Heart left ventricle (tissue), 16 donors: ENCODE results near the gene COLEC12. TPM values are rescaled to one million over a fixed set of nuclear protein-coding genes. Genes with fewer than 3 reads are reported as not detected.
"Not testable (repeated sequence)": the region's sequence is repeated elsewhere in the genome, so short reads cannot be mapped to it uniquely, and the experiment has no call there.

ENCODE experiments used
- ATAC-seq, 4 donors: fragments of 200-7000 bp; cut with Tn5 transposase; one replicate each; pipeline ENCODE4 v1.9.1; 2020 to 2022; ENCODE audit warnings: moderate library complexity in 4 of 4, mild to moderate bottlenecking in 3 of 4, moderate number of reproducible peaks in 1 of 4
- DNase-seq, 5 donors: peaks; one replicate each; pipeline ENCODE4 v3.0.0-alpha.2; 2020
- H3K27ac ChIP-seq, 12 donors: fragments of 200-600 bp; sonication (generic) in 4 of 12; one replicate each; pipeline versions ENCODE4 v1.5.0 to v1.8.0; 2016 to 2022; ENCODE audit warnings: mild to moderate bottlenecking in 2 of 12
- H3K27me3 ChIP-seq, 9 donors: fragments of 200-600 bp; sonication (generic) in 2 of 9; one replicate each; pipeline versions ENCODE4 v1.5.1 to v1.8.0; 2016 to 2022; ENCODE audit warnings: mild to moderate bottlenecking in 3 of 9
- H3K36me3 ChIP-seq, 9 donors: fragments of 200-600 bp; sonication (generic) in 2 of 9; one replicate each; pipeline versions ENCODE4 v1.5.0 to v1.8.0; 2018 to 2022; ENCODE audit warnings: mild to moderate bottlenecking in 2 of 9
- H3K4me1 ChIP-seq, 12 donors: fragments of 200-600 bp; sonication (generic) in 4 of 12; one replicate each; pipeline versions ENCODE4 v1.5.0 to v1.8.0; 2016 to 2022; ENCODE audit warnings: mild to moderate bottlenecking in 3 of 12
- H3K4me3 ChIP-seq, 12 donors: fragments of 200-600 bp; sonication (generic) in 4 of 12; one replicate each; pipeline versions ENCODE4 v1.5.0 to v1.8.0; 2017 to 2022; ENCODE audit warnings: mild to moderate bottlenecking in 9 of 12, moderate library complexity in 4 of 12
- H3K9me3 ChIP-seq, 12 donors: fragments of 200-600 bp; sonication (generic) in 4 of 12; one replicate each; pipeline versions ENCODE4 v1.5.0 to v1.8.0; 2016 to 2022; ENCODE audit warnings: mild to moderate bottlenecking in 1 of 12
- POLR2A ChIP-seq, 2 donors: fragments of 450-650 bp; IDR thresholded peaks; one replicate each; pipeline ENCODE4 v1.6.1; 2017; ENCODE audit warnings: antibody characterized with exemption in 2 of 2, mild to moderate bottlenecking in 2 of 2, moderate library complexity in 2 of 2
- WGBS, 4 donors: extraction: QIAGEN DNeasy Blood & Tissue Kit in 2 of 4; methylation state at CpG; one replicate each; pipeline versions ENCODE4 v1.1.5 to v1.1.7; 2013 to 2018; 5-methylcytosine and 5-hydroxymethylcytosine counted together
- intact Hi-C, 10 donors: fragments of 100-400 bp; cut with DNase I; formaldehyde crosslinking; loops; one replicate each; pipeline versions ENCODE4 v1.11.1 to v1.14.2; 2022
- polyA plus RNA-seq, 2 donors: library from polyadenylated mRNA; stranded (reverse); fragments of 200-250 nt; gene quantifications; one replicate each; pipeline ENCODE4 v1.2.3, GENCODE V29; 2013
- total RNA-seq, 9 donors: library from RNA; depleted of rRNA in 2 of 9; stranded (reverse); fragments of >200 nt in 2 of 9; fragmentation: NEBNext Ultra II Directional in 3 of 9; extraction: Animal tissue kit (Norgen Biotek cat#: 25700) in 3 of 9; gene quantifications; one replicate each; pipeline versions ENCODE4 v1.1.0 to v1.2.4, GENCODE V29; 2016 to 2023
- TF ChIP-seq, protein P1 (sequence below), 12 donors: fragments of 200-600 bp; sonication (generic) in 4 of 12; IDR thresholded peaks; one replicate each; pipeline versions ENCODE4 v1.5.0 to v1.8.0; 2018 to 2022; ENCODE audit warnings: antibody characterized with exemption in 12 of 12, mild to moderate bottlenecking in 5 of 12
- donor health status: ischemic (EF 13 %, LVEDD 7.1; RV severe dilation, severe dysfunction).
- donor health status: healthy with polysubstance abuse.
- donor health status: DM: no; HTN: yes; CAD: no.
- donor health status: DM: no; HTN: no; CAD: no.
- donor health status: ischemic (EF 25% LVEDD 6.9; RV normal size, moderate dysfunction).
- donor health status: ischemic (EF 25% LVEDD 5.7; RV mildly dilated, moderate dysfunction).
- donor health status: healthy.
- donor health status: DM: yes; HTN: yes; CAD: no.
- donor health status: ischemic (EF 35%, LVEDD 5.7; RV mildly dilated, moderate dysfunction).
- donor health status: nonischemic (EF 11% LVEDD 7.7; RV severe dilation, severe dysfunction).
- donor health status: DM: yes; HTN: yes; CAD: no.
- donor health status: PGD.
- donor health status: ischemic (EF 29% LVEDD 5.4; RV normal size, mild dysfunction).
- donor health status: nonischemic (EF 23%, LVEDD 6.1; RV moderate dilation, normal function).

Gene COLEC12
- total and polyA plus RNA-seq, 11 donors, result 2.2 to 35.9 (median 7.9) TPM

DNA sequence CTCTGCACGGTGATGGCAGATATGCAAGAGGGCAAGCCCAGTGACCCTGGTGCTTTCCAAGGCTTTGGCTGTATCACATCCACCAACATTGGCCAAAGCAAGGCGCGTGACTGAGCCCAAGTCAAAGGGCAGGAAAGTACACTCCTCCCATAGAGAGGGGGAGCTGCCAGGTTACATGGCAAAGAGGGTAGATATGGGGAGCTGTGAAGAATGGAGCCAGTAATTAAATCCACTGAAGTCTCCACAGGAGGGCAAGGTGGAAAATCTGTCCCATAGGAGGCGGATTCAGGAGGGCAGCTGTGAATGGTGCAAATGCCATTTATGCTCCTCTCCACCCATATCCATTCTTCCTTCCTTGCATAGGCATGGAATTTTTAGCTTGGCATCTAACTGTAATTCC, 188.1 kb downstream of the COLEC12 start:
- Histone ChIP-seq H3K36me3 (no peaks in the 10 kb centered on the region), H3K4me1 (no peaks in the 10 kb centered on the region), H3K27me3 (peaks cover 0 to 9% (median 0%) of the 10 kb centered on the region in 9 donors), H3K9me3 (no peaks in the 10 kb centered on the region), H3K27ac (no peak overlapping the region), H3K4me3 (no peak overlapping the region)
- 65 to 95% (median 84%) methylated on average over 3 to 4 of the region's 4 CpGs for WGBS, 4 donors
- ATAC-seq, result no peak
- intact Hi-C loops, result no loop called here
- no peak for DNase-seq
- TF ChIP-seq, protein P1, sequence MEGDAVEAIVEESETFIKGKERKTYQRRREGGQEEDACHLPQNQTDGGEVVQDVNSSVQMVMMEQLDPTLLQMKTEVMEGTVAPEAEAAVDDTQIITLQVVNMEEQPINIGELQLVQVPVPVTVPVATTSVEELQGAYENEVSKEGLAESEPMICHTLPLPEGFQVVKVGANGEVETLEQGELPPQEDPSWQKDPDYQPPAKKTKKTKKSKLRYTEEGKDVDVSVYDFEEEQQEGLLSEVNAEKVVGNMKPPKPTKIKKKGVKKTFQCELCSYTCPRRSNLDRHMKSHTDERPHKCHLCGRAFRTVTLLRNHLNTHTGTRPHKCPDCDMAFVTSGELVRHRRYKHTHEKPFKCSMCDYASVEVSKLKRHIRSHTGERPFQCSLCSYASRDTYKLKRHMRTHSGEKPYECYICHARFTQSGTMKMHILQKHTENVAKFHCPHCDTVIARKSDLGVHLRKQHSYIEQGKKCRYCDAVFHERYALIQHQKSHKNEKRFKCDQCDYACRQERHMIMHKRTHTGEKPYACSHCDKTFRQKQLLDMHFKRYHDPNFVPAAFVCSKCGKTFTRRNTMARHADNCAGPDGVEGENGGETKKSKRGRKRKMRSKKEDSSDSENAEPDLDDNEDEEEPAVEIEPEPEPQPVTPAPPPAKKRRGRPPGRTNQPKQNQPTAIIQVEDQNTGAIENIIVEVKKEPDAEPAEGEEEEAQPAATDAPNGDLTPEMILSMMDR (IDR thresholded peaks at IDR 0.05), result no peak
- no peak for TF ChIP-seq POLR2A (IDR thresholded peaks at IDR 0.05)

DNA sequence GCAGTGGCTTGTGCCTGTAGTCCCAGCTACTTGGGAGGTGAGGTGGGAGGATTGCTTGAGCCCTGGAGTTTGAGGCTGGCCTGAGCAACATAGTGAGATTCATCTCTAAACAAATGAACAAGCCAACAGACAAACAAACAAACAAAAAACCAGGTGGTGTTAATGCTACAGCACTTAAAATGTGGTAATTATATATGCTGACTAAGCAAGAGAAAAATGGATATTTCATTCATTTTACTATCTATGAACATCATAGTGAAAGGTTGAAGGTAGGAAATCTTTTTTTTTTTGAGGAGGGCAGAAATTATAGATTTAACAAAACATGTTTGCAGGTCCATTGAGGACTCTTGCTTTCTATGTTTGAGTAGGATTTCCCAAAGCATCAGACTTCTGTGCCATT, 190.5 kb downstream of the COLEC12 start:
- no peak for ATAC-seq
- no peak for DNase-seq
- TF ChIP-seq, protein P1 (IDR thresholded peaks at IDR 0.05), result no peak
- TF ChIP-seq POLR2A (IDR thresholded peaks at IDR 0.05), result no peak
- H3K27me3 ChIP-seq, result peaks cover 0 to 13% (median 0%) of the 10 kb centered on the region in 9 donors
- H3K27ac ChIP-seq, result no peak overlapping the region
- intact Hi-C loops, result no loop called here
- H3K36me3 ChIP-seq, result no peaks in the 10 kb centered on the region
- H3K9me3 ChIP-seq, result no peaks in the 10 kb centered on the region
- H3K4me1 ChIP-seq, result no peaks in the 10 kb centered on the region
- no peak overlapping the region for H3K4me3 ChIP-seq

DNA sequence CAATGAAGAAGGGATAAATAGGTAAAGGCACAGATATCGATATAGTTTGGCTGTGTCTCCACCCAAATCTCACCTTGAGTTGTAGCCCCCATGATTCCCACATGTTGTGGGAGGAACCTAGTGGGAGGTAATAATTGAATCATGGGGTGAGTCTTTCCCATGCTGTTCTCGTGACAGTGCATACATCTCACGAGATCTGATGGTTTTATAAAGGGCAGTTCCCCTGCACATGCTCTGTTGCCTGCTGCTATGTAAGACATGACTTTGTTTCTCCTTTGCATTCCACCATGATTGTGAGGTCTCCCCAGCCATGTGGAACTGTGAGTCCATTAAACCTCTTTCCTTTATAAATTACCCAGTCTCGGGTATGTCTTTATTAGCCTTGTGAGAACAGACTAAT, 192.4 kb downstream of the COLEC12 start:
- H3K27ac ChIP-seq, H3K9me3 ChIP-seq, DNase-seq, H3K4me3 ChIP-seq, H3K36me3 ChIP-seq, intact Hi-C loops, H3K4me1 ChIP-seq, ATAC-seq: not testable (repeated sequence)
- WGBS, 4 donors, result 84 to 94% (median 91%) methylated on average over 4 of the region's 4 CpGs
- H3K27me3 ChIP-seq, result peaks cover 0 to 13% (median 0%) of the 10 kb centered on the region in 9 donors

DNA sequence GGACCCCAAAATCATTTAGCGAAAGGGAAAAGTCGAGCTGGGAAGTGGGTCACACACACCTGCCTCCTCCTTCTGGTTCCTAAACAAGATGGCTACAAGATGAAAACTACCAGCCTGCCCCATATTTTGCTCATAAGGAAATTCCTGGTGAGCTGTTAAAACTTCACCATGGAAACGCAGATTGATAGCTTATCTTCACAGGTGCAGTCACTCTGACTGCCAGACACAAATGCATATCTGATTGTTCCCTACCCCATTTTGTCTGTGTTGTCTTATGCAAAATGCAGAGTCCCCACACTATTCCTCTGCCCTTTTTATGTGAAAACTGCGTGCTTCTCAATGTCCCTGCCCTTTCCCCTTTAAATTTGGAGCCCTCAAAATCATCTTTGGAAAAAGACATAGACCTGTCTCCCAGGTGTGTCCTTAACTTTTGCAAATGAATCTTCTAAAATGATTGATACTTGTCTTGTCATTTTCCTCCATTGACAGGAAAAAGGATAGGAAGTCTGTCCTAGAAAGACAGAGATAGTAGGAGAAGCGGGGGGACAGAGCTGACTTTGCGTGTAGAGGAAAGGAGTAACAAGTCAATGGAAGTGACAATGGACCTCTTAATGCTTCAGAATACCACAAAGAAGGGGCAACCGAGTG, 193.8 kb downstream of the COLEC12 start:
- DNase-seq, result no peak
- 79 to 82% (median 80%) methylated on average over 7 of the region's 7 CpGs for WGBS, 4 donors
- no peak overlapping the region for H3K4me3 ChIP-seq
- H3K27ac ChIP-seq, result no peak overlapping the region
- ATAC-seq, result no peak
- no peaks in the 10 kb centered on the region for H3K9me3 ChIP-seq
- H3K36me3 ChIP-seq, result no peaks in the 10 kb centered on the region
- intact Hi-C loops, result no loop called here
- TF ChIP-seq, protein P1 (IDR thresholded peaks at IDR 0.05), result no peak
- no peak for TF ChIP-seq POLR2A (IDR thresholded peaks at IDR 0.05)
- peaks cover 0 to 9% (median 0%) of the 10 kb centered on the region in 12 donors for H3K4me1 ChIP-seq
- peaks cover 0 to 13% (median 0%) of the 10 kb centered on the region in 9 donors for H3K27me3 ChIP-seq

DNA sequence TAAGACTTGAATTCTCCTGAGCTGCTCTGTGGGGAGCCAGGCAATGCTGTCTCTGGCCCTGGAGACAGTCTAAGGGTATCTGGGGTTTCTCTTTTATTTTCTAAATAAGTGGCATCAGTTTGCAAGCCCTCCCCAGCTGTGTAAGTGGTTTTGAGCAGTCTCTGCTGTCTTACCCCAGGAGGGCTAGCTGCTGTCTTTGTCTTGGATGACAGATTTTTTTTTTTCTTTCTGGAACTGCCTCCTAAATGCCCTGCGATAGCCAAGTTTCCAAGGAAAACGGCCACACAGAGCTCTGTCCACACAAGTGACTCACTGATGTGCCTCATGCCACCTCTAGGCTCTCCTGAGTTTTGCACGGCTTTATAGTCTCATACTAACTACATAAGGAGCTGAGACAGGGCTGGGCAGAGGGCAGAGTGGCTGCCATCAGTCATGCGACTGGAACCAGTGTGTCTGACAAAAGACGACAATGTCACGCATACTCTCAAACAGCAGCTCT, 195.4 kb downstream of the COLEC12 start:
- no peaks in the 10 kb centered on the region for H3K36me3 ChIP-seq
- TF ChIP-seq POLR2A (IDR thresholded peaks at IDR 0.05), result no peak
- TF ChIP-seq, protein P1 (IDR thresholded peaks at IDR 0.05), result no peak
- ATAC-seq (no peak), DNase-seq (no peak)
- 54 to 68% (median 62%) methylated on average over 6 of the region's 6 CpGs for WGBS, 4 donors
- intact Hi-C loops, result no loop called here
- H3K4me1 ChIP-seq, result peaks cover 0 to 14% (median 0%) of the 10 kb centered on the region in 12 donors
- H3K27ac ChIP-seq, result no peak overlapping the region
- no peak overlapping the region for H3K4me3 ChIP-seq
- no peaks in the 10 kb centered on the region for H3K9me3 ChIP-seq
- peaks cover 0 to 13% (median 0%) of the 10 kb centered on the region in 9 donors for H3K27me3 ChIP-seq
